ENCODE measurements around the gene TMEM209.

The TMEM209 gene

DNA sequence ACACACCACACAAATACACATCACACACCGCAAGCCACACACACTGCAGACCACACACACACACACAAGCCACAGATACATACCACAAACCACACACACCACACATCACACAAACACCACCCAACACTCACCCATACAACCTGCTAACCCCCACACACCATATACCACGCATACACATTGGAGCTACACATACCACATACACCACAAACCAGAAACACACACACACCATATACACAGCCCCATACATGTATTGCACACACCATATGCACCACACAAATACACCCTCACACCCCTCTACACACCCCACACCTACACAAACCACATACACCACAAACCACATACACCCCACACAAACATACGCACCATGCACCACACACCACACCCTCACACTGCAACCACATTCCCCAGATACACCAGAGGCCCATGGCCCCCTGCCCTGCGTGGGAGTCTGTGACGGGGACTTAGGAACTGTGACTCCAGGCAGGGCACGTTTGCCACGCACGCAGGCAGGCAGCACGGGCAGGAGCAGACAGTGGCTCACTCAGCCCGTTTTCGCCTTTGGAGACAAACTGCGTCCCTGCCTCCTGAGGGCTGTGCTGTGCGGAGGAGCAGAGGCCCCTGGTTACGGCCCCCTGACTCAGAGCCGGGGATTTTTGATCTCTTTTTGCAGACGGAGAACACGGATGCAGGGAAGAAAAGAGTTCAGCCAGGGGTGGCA, 52.6 kb downstream of the TMEM209 start:
- H3K4me1 ChIP-seq (ENCODE audit: control insufficient read depth, insufficient read depth, low read length) = no peaks in the 10 kb centered on the region
- H3K4me3 ChIP-seq (ENCODE audit: low read depth, low read length) = no peak overlapping the region
- H3K9me3 ChIP-seq (ENCODE audit: control insufficient read depth, insufficient read depth, low read depth, low read length) = no peaks in the 10 kb centered on the region
- no peak; the same call in 1 of the 2 replicates for TF ChIP-seq GLI4 (tag by site-specific recombination; IDR thresholded peaks at IDR 0.05)
- TF ChIP-seq ZNF658 (tag by site-specific recombination; IDR thresholded peaks at IDR 0.05) = 0 out of 2 replicates have a peak, but pooled peaks have one; percentile 32
- no peak for TF ChIP-seq ZBTB10 (tag by site-specific recombination; IDR thresholded peaks at IDR 0.05)
- TF ChIP-seq ZNF707 (tag by site-specific recombination; IDR thresholded peaks at IDR 0.05) = peak; percentile 25; the same call in 1 of the 2 replicates
- no peak for TF ChIP-seq HOXC10 (CRISPR knock-in tag; IDR thresholded peaks at IDR 0.05)
- 0 out of 2 replicates have a peak, but pooled peaks have one; percentile 39 for TF ChIP-seq ZNF521 (tag by site-specific recombination; IDR thresholded peaks at IDR 0.05)
- TF ChIP-seq ZNF274 (IDR thresholded peaks at IDR 0.05; ENCODE audit: low read length) = no peak
- TF ChIP-seq ZNF274 (tag by site-specific recombination; IDR thresholded peaks at IDR 0.05; ENCODE audit: borderline replicate concordance) = 0 out of 2 replicates have a peak, but pooled peaks have one; percentile 61
- TF ChIP-seq ZBTB20 (tag by site-specific recombination; IDR thresholded peaks at IDR 0.05) = no peak
- 0 out of 2 replicates have a peak, but pooled peaks have one; percentile 4 for TF ChIP-seq BCL6B (tag by site-specific recombination; IDR thresholded peaks at IDR 0.05)
- 0 out of 2 replicates have a peak, but pooled peaks have one; percentile 14 for TF ChIP-seq ZNF112 (tag by site-specific recombination; IDR thresholded peaks at IDR 0.05)
- TF ChIP-seq EGR2 (tag by site-specific recombination; IDR thresholded peaks at IDR 0.05; ENCODE audit: low read depth) = peak; percentile 95
- peak; percentile 90 for TF ChIP-seq ZFHX2 (tag by site-specific recombination; conservative IDR thresholded peaks at IDR 0.05)
- 0 out of 2 replicates have a peak, but pooled peaks have one; percentile 31 for TF ChIP-seq ZSCAN16 (tag by site-specific recombination; IDR thresholded peaks at IDR 0.05)
- no peak for TF ChIP-seq ZNF423 (tag by site-specific recombination; IDR thresholded peaks at IDR 0.05)
- TF ChIP-seq ZNF518A (tag by site-specific recombination; conservative IDR thresholded peaks at IDR 0.05; ENCODE audit: low read depth) = no peak
- 0 out of 2 replicates have a peak, but pooled peaks have one; percentile 61 for TF ChIP-seq ZNF776 (tag by site-specific recombination; IDR thresholded peaks at IDR 0.05; ENCODE audit: borderline replicate concordance)
- 0 out of 2 replicates have a peak, but pooled peaks have one; percentile 21 for TF ChIP-seq ZNF514 (tag by site-specific recombination; IDR thresholded peaks at IDR 0.05)
- no peaks in the 10 kb centered on the region for H3K36me3 ChIP-seq (ENCODE audit: control insufficient read depth in 2 of 2, insufficient read depth in 1 of 2, low read length in 2 of 2)
- no peak overlapping the region for H3K27ac ChIP-seq (ENCODE audit: extremely low read depth, low read depth, low read length)
- ChIA-PET POLR2A (no interaction called here), CTCF (no interaction called here)
